Measurements from ENCODE around the gene APP. TPM values are rescaled to one million over a fixed set of nuclear protein-coding genes. Genes with fewer than 3 reads are reported as not detected.

APP gene
- polyA plus RNA-seq, 1 experiment = 964 TPM

GRCh38 chr21:26120828-26121227 lies 49.7 kb downstream of the APP start:
- POLR2A ChIA-PET = no interaction called here
- CTCF ChIA-PET = interaction anchor here (1.0 kb wide), 1 partner anchor 21 kb away, joined by 3 read pairs; no protein-coding TSS in a partner anchor
- no peak for DNase-seq (ENCODE audit: low read depth)

GRCh38 chr21:26119906-26120305 lies 50.7 kb downstream of the APP start:
- no peaks in the 10 kb centered on the region; the same call in 1 of the 2 replicates for H3K36me3 ChIP-seq (ENCODE audit: control insufficient read depth, insufficient read depth, low read length)
- ChIA-PET POLR2A (interaction anchor here (0.7 kb wide), 1 partner anchor 34 kb away, joined by 3 read pairs; no protein-coding TSS in a partner anchor), CTCF (interaction anchor here (1.0 kb wide), 2 partner anchors 12 to 20 kb away, joined by 3 to 4 read pairs; no protein-coding TSS in a partner anchor)
- TF ChIP-seq CTCF (IDR thresholded peaks at IDR 0.05; ENCODE audit: insufficient read depth, low read depth, low read length) = no peak
- H3K27me3 ChIP-seq (ENCODE audit: control insufficient read depth, insufficient read depth, low read length) = no peaks in the 10 kb centered on the region
- no peak for DNase-seq (ENCODE audit: low read depth)
- H3K4me3 ChIP-seq (ENCODE audit: low read depth, low read length) = no peak overlapping the region

More at GRCh38 chr21:26120828-26121227, 49.7 kb downstream of the APP start:
- H3K4me3 ChIP-seq (ENCODE audit: low read depth, low read length) = no peak overlapping the region
- TF ChIP-seq CTCF (IDR thresholded peaks at IDR 0.05; ENCODE audit: insufficient read depth, low read depth, low read length) = no peak
- H3K27me3 ChIP-seq (ENCODE audit: control insufficient read depth, insufficient read depth, low read length) = no peaks in the 10 kb centered on the region
- no peaks in the 10 kb centered on the region; the same call in 1 of the 2 replicates for H3K36me3 ChIP-seq (ENCODE audit: control insufficient read depth, insufficient read depth, low read length)

GRCh38 chr21:26118938-26119540 lies 51.5 kb downstream of the APP start:
- Histone ChIP-seq H3K36me3 (ENCODE audit: control insufficient read depth, insufficient read depth, low read length) (no peaks in the 10 kb centered on the region; the same call in 1 of the 2 replicates), H3K27me3 (ENCODE audit: control insufficient read depth, insufficient read depth, low read length) (no peaks in the 10 kb centered on the region), H3K4me3 (ENCODE audit: low read depth, low read length) (no peak overlapping the region)
- no peak for TF ChIP-seq CTCF (IDR thresholded peaks at IDR 0.05; ENCODE audit: insufficient read depth, low read depth, low read length)
- ChIA-PET POLR2A (no interaction called here), CTCF (no interaction called here)
- no peak for DNase-seq (ENCODE audit: low read depth)

- DNase-seq (ENCODE audit: low read depth) = no peak
- H3K4me3 ChIP-seq (ENCODE audit: low read depth, low read length) = no peak overlapping the region
- POLR2A ChIA-PET = no interaction called here
- no peaks in the 10 kb centered on the region for H3K27me3 ChIP-seq (ENCODE audit: control insufficient read depth, insufficient read depth, low read length)
- H3K36me3 ChIP-seq (ENCODE audit: control insufficient read depth, insufficient read depth, low read length) = no peaks in the 10 kb centered on the region; the same call in 1 of the 2 replicates
- TF ChIP-seq CTCF (IDR thresholded peaks at IDR 0.05; ENCODE audit: insufficient read depth, low read depth, low read length) = no peak
- CTCF ChIA-PET = no interaction called here
These were observed 52.6 kb downstream of the APP start for GRCh38 chr21:26117972-26118367.

GRCh38 chr21:26117324-26117971 lies 53.1 kb downstream of the APP start:
- Histone ChIP-seq H3K27me3 (ENCODE audit: control insufficient read depth, insufficient read depth, low read length) (no peaks in the 10 kb centered on the region), H3K36me3 (ENCODE audit: control insufficient read depth, insufficient read depth, low read length) (no peaks in the 10 kb centered on the region; the same call in 1 of the 2 replicates), H3K4me3 (ENCODE audit: low read depth, low read length) (no peak overlapping the region)
- ChIA-PET POLR2A (no interaction called here), CTCF (interaction anchor here (0.9 to 1.5 kb wide), 2 partner anchors 22 to 53 kb away, joined by 3 to 6 read pairs; partner anchors contain the start of gene APP)
- no peak for TF ChIP-seq CTCF (IDR thresholded peaks at IDR 0.05; ENCODE audit: insufficient read depth, low read depth, low read length)
- no peak for DNase-seq (ENCODE audit: low read depth)

All from BJ (cell line).